Measurements from ENCODE around the gene SMCR8. TPM values are rescaled to one million over a fixed set of nuclear protein-coding genes. Genes with fewer than 3 reads are reported as not detected.

Gene SMCR8
- total and polyA plus RNA-seq, 2 of the 8 experiments (the other 6 are each of a cell fraction or from before 2014, with no cell fraction given): 6.9 to 18.5 TPM

DNA sequence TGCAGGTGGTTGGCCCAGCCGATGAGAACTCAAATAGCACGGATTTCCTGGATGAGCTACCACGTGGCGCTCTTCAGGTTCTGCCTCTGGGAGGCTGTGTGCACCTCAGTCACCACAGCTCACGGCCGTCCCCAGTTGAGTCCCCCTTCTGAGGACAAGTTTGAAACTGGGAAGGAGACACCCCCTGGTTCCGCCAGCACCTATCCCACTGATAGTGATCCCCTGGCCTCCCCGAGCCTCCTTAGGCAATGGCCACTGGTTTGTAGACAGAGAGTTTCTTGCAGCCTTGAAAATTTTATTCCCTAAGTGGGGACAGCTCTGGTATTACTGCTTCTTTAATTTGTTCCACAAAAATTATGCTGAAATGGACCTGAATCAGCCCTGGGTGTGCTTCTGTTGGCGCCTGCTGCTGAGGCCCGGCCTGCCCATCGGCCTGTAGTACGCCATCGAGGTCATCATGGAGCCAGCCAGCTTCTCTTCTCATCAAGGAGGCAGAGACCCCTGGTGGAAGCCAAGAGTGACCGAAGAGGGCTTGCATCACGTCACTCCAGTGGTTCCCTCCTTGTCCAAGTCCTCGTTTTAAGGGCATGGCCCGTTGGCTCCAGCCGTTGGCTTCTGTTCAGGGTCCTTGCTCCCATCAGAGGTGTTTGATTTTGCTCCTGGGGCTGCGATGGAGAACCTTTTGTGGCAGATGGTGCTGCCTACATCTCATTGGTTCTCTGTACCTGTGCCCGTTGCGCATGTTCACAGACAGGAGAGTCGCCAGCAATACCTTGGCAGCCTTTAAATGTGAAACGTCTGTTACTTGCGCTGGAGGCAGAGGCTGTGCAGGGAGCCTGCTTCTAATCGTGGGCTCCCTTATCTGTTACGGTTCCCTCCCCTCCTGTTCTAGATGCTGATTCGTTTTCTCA lies 9.3 kb downstream of the SMCR8 start:
- no peak overlapping the region for H2BK20ac ChIP-seq (ENCODE audit: low read length)
- no peak overlapping the region for H3K4me2 ChIP-seq (ENCODE audit: insufficient read depth in 1 of 2, low read depth in 2 of 2, low read length in 2 of 2)
- H2BK120ac ChIP-seq (replicated peaks; ENCODE audit: low read depth, low read length): no peak overlapping the region
- H3K36me3 ChIP-seq (ENCODE audit: control insufficient read depth in 2 of 4, insufficient read depth in 4 of 4, low read length in 3 of 4): peaks cover 18 to 41% (median 24%) of the 10 kb centered on the region in 4 experiments
- H2AFZ ChIP-seq (ENCODE audit: low read length): no peak overlapping the region
- H4K5ac ChIP-seq (ENCODE audit: insufficient read length, low read depth, low read length): no peak overlapping the region
- H2AK5ac ChIP-seq (ENCODE audit: low read depth, low read length): no peak overlapping the region
- H2BK12ac ChIP-seq (ENCODE audit: low read depth, low read length): no peak overlapping the region
- no peaks in the 10 kb centered on the region for H3K27me3 ChIP-seq (replicated peaks in 1 of 4; ENCODE audit: control insufficient read depth in 3 of 4, extremely low read depth in 1 of 4, insufficient read depth in 3 of 4, low read length in 3 of 4)
- no peak for DNase-seq (ENCODE audit: low read depth in 1 of 2, low spot score in 2 of 2)
- no peak overlapping the region for H3K4ac ChIP-seq (replicated peaks; ENCODE audit: insufficient read length, low read depth, low read length)
- H3K18ac ChIP-seq (ENCODE audit: extremely low read depth, low read length): no peak overlapping the region
- H3K4me3 ChIP-seq (ENCODE audit: extremely low read depth in 1 of 4, insufficient read depth in 2 of 4, low read depth in 3 of 4, low read length in 4 of 4): no peak overlapping the region
- H3K79me2 ChIP-seq (ENCODE audit: control insufficient read depth in 1 of 2, insufficient read depth in 2 of 2, low read length in 2 of 2): peaks cover 0 to 11% of the 10 kb centered on the region in 2 experiments; a peak in 1 of 4 replicates
- no peak overlapping the region for H3K9ac ChIP-seq (replicated peaks in 1 of 4; ENCODE audit: extremely low read depth in 1 of 4, low read depth in 3 of 4, low read length in 3 of 4)
- no peaks in the 10 kb centered on the region; a peak in 1 of 7 replicates for H3K4me1 ChIP-seq (replicated peaks in 1 of 4; ENCODE audit: control insufficient read depth in 3 of 4, insufficient read depth in 4 of 4, low read length in 3 of 4)
- no peak overlapping the region for H3K23ac ChIP-seq (ENCODE audit: insufficient read length)
- H3K56ac ChIP-seq (replicated peaks; ENCODE audit: insufficient read length, low read depth, low read length): no peak overlapping the region
- no peak for TF ChIP-seq TBP (IDR thresholded peaks at IDR 0.05; ENCODE audit: low read depth, low read length)
- TF ChIP-seq, protein P1, sequence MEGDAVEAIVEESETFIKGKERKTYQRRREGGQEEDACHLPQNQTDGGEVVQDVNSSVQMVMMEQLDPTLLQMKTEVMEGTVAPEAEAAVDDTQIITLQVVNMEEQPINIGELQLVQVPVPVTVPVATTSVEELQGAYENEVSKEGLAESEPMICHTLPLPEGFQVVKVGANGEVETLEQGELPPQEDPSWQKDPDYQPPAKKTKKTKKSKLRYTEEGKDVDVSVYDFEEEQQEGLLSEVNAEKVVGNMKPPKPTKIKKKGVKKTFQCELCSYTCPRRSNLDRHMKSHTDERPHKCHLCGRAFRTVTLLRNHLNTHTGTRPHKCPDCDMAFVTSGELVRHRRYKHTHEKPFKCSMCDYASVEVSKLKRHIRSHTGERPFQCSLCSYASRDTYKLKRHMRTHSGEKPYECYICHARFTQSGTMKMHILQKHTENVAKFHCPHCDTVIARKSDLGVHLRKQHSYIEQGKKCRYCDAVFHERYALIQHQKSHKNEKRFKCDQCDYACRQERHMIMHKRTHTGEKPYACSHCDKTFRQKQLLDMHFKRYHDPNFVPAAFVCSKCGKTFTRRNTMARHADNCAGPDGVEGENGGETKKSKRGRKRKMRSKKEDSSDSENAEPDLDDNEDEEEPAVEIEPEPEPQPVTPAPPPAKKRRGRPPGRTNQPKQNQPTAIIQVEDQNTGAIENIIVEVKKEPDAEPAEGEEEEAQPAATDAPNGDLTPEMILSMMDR (IDR thresholded peaks at IDR 0.05; ENCODE audit: control extremely low read depth in 1 of 3, insufficient read depth in 1 of 3, low read depth in 1 of 3, low read length in 3 of 3): peak in 1 of 3 experiments; percentile 31; a peak in 1 of 4 replicates
- peak; percentile 9 to 29; a peak in 2 of 4 replicates for TF ChIP-seq RAD21 (IDR thresholded peaks at IDR 0.05 in 1 of 2, conservative IDR thresholded peaks at IDR 0.05 in 1 of 2; ENCODE audit: low read depth in 2 of 2, low read length in 2 of 2)
- TF ChIP-seq CBX5 (IDR thresholded peaks at IDR 0.05; ENCODE audit: low read depth, low read length): no peak
- no peak for TF ChIP-seq BRCA1 (IDR thresholded peaks at IDR 0.05; ENCODE audit: low read depth, low read length)
- TF ChIP-seq BACH1 (IDR thresholded peaks at IDR 0.05; ENCODE audit: low read length): no peak
- TF ChIP-seq ZNF274 (IDR thresholded peaks at IDR 0.05; ENCODE audit: borderline replicate concordance, extremely low read depth, low read length): no peak
- H3K79me1 ChIP-seq (ENCODE audit: low read depth, low read length): peaks cover 8% of the 10 kb centered on the region
- POLR2A ChIA-PET (ENCODE audit: partially characterized antibody): interaction anchor here (0.9 to 8.8 kb wide), 5 partner anchors 8 to 28 kb away, joined by 3 to 52 read pairs (median 3); partner anchors contain the start of genes SMCR8 and TOP3A
- no peak overlapping the region for H4K8ac ChIP-seq (ENCODE audit: extremely low read depth, insufficient read depth, low read length)
- H3K23me2 ChIP-seq (ENCODE audit: low read depth, low read length): no peaks in the 10 kb centered on the region
- no peak for FAIRE-seq
- CTCF ChIA-PET (ENCODE audit: partially characterized antibody): interaction anchor here (1.0 to 1.5 kb wide), 4 partner anchors 8 to 77 kb away, joined by 3 to 4 read pairs (median 4); partner anchors contain the start of gene SHMT1
- H3K14ac ChIP-seq (ENCODE audit: insufficient read length): no peak overlapping the region
- H3K9me3 ChIP-seq (ENCODE audit: insufficient read depth in 2 of 2, low read depth in 1 of 2, low read length in 1 of 2): no peaks in the 10 kb centered on the region
- no peak overlapping the region; the same call in 1 of the 2 replicates for H2BK5ac ChIP-seq (ENCODE audit: low read depth, low read length)
- H3K27ac ChIP-seq (ENCODE audit: low read depth, low read length): no peak overlapping the region
- no peak overlapping the region for H2BK15ac ChIP-seq (ENCODE audit: low read length)
- H4K20me1 ChIP-seq (replicated peaks in 1 of 2; ENCODE audit: control insufficient read depth in 1 of 2, insufficient read depth in 2 of 2, low read length in 2 of 2): peaks cover under 1 to 19% of the 10 kb centered on the region in 2 experiments
- 90% methylated on average over 27 of the region's 27 CpGs; no CpG with 5 or more reads in 1 of the 2 experiments for WGBS, 2 experiments (ENCODE audit: extremely low coverage in 1 of 2, insufficient coverage in 1 of 2, insufficient read length in 1 of 2, insufficient replicate concordance in 2 of 2, low coverage in 1 of 2, low lambda C conversion rate in 2 of 2, missing lambda C conversion rate in 1 of 2)
- no peak overlapping the region for H4K91ac ChIP-seq (replicated peaks; ENCODE audit: insufficient read length, low read length)
